ENCODE results near the gene VPS13D.
"Not testable (repeated sequence)": the region's sequence is repeated elsewhere in the genome, so short reads cannot be mapped to it uniquely, and the experiment has no call there.

Gene VPS13D

DNA sequence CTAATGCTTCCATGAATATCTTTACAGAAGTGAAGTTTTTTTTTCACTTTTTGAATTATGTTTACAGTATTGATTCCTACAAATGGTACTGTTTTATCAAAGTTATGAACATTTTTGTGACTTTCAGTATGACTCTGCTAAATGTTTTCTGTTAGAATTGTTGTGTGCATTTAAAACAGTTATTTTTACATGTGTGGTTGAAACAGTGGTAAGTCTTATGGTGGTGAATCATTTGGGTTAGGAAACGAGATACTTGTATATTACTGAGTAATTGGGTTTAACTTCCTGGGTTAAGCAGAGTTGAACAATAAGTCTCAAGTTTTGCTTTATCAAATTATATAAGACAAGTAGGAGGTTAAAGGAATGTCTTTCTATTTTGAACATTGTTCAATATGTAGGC, 66.8 kb downstream of the VPS13D start:
- no peak for DNase-seq

DNA sequence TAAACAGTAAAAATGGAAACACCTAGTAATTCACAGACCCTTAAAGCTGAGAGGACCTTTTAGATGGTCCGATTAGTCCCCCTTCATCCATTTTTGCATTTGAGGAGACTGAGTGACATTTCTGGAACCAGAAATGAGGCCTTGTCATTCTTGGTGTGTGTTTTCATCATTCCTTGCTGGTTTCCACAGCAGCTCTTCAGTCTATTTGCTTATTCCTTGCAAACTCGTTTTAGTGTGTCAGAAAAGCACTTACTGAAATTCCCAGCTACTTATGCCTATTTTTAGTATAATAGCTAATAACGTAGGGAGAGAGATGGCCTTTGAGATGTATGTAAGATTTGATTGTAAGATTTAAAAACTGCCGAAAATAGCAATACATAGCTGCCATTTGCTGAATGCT, 70.9 kb downstream of the VPS13D start:
- DNase-seq = no peak

DNA sequence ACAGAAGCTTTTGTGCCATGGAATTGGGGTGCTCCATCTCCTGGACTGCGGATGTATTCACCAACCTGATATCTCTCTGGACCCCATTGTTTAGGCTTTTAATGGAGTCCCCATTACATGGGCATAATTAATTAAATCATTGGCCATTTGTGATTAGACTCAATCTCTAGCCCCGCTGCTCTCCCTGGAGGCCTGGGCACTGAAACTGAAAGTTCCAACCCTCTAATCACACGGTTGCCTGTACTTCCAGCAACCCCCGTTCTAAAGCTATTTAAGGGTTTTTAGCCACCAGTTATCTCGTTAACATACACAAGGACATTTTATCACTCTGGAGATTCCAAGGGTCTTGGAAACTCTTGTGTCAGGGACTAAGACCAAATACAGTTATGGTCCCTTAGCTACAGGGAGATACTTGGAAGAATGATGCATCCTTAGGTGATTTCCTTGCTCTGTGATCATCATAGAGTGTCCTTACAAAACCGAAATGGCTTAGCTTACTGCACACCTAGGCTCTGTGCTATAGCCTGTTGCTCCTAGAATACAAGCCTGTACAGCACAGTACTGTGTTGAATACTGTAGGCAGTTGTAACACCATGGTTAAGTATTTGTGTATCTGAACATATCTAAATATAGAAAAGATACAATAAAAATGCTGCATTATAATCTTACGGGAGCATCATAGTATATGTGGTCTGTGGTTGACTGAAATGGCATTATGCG, 71.8 kb downstream of the VPS13D start:
- DNase-seq = no peak

DNA sequence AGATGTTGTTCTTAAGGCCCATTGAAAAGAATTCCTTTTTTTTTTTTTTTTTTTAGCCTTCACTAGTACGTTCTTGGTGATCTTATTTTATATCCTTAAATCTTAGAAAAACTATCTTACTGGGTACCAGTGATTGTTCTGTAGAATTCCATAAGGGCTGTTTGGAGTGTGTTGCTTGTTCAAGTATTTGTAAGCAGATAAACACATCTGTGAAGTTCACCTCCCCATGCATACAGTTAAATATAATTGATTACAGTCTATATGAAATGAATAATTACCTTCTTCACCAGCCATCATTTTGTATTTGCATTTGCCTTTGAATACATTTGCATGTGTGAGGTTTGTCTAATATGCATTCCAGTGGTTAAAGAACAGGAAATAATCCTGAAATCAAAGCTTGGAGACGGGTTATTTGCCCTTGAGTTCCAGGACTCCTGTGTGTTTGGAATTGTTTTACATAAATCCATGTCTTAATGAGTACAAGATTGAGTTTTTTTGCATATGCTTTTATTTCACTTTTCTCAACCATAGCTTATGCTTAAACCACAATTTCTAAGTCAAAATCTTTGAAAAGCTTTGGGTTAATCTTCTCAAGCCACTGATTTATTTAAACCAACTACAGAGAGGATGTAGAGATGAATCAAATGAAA, 73.1 kb downstream of the VPS13D start:
- no peak for DNase-seq

DNA sequence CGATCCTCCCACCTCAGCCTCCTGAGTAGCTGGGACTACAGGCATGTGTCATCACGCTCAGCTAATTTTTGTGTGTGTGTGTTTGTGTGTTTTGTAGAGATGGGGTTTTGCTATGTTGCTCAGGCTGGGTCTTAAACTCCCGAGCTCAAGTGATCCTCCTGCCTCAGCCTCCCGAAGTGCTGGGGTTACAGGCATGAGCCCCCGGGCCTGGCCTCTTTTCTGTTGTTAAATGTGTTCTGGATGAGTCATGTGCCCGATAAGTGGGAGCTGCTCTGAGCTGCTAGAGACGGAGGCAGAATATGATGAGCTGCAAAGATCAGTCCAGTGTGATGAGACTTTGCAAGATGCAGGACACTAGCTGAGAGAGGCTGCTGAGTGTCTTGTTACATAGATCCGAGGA, 75.5 kb downstream of the VPS13D start:
- no peak for DNase-seq

DNA sequence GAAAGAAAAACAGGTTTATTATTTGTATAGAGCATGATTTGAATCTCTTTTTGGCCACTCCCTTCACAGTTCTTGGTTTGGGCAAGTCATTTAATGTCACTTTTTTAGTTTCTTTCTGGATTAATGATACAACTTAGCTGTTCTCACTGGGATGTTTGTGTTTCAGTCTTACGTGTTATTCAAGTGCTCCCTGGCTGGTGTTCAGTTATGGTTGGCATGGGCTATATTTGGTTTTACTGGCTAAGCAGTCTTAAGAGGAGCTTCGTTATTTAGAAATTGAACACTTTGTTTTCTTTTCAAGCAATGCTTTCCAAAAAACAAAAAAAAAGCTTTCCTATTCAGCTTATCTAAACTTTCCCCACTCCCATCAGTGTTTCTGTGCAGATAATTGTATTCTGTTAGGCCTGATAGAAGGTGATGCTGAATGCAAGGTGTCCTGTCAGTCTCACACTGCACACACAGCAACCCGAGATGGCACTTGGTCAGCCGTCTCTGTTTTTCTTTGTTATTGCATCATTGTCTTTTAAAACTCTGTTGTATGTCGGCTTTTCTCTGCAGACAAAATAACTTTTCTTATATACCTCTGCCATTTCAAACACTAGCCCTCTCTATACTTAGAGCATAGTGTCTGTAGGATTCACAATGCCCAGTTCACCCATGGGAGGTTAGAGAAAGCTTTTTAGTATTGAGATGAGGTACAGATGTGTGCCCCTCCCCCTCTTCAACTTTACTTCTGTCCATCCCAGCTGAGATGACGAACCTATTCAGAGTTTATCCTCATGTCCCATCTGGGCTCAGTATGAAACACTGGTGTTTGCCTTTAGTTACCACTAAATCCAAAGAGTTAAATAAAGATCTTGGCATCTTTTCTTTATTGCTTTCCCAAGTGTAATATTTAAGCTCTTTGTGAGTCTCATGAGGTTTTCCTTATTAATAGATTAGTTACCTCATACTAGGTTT, 80.2 kb downstream of the VPS13D start:
- no peak for DNase-seq

DNA sequence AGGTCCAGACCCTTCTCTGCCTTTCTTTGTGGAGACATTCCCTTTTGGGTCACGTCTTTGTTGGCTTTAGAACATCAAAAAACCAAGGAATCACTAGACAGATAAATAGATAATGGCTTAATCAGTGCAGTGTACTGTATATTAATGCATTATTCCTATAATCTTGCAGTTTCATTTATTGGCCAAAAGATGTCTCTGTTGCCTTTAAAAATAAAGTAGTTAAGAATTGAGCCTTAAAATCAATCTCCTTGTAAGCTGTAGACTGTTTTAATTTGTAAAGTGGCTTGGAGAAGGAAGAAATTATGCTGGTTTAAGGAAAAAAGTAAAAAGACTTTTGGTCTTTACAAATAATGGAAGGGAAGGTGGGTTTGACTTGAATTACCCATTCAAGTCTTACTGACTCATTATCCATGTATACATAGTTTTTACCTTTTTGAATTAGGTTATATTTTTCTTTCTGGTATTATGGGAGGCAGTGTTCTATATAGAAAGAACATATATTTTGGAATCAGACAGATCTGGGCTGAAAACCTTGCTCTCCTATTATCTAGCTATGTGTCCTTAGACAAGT, 84.6 kb downstream of the VPS13D start:
- DNase-seq = no peak

DNA sequence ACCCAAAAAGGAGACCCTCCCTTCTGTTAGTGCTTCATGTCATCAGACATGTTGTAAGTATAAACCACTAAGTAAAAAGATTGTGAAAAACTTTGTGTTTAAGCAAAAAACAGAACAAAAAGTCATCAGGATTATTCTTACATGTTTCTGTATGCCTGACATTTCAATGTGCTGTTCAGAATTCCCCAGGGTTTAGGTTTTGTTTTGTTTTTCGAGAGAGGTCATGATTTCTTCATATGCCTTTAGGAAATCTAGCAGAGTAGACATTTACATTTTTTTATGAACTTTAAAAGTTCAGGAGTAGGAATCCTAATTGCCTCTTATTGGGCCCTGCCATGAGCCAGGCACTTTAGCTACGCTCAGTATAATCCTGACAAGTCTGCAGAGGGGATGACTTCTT, 85.3 kb downstream of the VPS13D start:
- DNase-seq = no peak

DNA sequence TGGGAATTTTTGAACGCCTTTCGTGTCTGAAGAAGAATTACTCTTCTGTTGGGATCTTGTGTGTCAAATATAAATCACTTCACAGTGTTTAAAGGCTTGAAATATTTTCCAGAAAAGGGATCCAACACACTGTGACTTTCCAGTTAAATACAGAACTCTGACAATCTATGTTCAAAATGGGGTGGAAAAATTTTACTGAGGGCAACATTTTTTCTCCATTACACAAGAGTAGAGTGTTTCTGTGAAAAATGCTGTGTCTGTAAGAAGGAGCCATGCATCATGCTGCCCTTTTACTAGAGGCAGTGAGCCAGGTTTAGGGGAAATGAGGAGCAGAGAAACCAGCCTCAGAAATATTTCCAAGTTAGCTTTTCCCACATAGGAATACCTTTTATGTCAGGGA, 86.5 kb downstream of the VPS13D start:
- DNase-seq = no peak

DNA sequence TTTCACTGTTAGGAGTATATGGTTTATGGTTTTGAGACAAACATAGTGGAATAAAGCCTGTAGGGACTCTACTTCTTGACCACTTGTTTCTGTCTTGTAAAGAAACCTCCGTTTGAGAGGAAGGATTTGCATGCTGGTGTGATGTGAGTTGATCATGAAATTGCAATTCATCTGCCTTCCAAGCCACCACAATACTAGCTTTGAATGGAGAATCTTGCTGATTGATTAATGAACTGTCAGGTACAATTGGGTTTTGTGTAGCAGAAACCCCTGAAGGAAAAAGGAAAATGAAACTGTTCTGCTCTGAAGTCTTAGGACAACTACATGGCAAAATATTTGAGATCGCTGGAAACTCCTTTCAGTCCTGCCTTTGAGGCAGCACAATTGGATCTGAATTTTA, 90.7 kb downstream of the VPS13D start:
- DNase-seq = no peak

DNA sequence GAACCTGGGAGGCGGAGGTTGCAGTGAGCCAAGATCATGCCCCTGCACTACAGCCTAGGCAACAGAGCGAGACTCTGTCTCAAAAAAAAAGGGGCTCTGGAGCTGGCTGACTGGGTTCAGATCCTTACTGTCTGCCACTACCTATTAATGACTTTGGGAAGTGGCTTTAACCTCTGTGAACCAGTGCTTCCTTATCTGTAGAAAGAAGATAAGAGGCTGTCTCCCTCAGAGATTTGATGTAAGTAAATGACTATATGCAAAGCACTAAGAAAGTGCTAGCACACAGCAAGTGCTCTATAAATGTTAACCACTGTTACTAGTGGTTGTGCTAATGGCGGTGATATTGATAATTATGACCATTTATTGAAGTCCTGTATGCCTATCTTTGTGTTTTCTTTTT, 94.6 kb downstream of the VPS13D start:
- DNase-seq = no peak

DNA sequence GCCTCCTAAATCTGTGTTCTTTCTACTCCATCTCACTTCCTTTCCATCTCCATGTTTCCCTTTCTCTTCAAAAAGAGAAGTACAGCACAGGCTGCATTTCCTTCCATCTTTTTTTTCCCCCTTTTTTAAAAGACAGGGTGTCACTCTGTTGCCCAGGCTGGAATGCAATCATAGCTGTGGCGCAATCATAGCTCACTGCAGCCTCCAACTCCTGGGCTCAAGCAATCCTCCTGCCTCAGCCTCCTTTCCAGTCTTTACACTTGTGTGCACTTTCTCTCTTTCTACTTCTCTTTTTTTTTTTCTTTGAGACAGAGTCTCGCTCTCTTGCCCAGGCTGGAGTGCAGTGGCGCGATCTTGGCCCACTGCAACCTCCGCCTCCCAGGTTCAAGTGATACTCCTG, 95.1 kb downstream of the VPS13D start:
- not testable (repeated sequence) for DNase-seq

DNA sequence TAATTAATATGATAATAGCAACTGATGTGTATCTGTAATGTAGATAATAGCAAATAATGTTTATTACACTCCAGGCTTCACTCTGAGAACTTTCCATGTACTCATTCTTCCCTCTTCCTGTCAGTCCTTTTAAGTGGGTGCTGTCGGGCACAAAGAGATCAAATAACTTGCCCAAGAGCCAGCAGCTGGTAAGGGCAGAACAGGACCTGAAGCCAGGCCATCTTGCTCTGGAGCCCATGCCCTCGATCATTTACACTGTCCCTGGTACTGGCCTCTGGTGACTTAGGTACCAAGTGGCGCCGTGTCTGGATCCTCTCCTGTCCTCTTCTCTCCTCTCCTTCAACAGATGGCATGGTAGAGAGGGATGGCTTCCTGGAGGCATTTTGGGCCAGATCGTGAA, 97.2 kb downstream of the VPS13D start:
- no peak for DNase-seq

DNA sequence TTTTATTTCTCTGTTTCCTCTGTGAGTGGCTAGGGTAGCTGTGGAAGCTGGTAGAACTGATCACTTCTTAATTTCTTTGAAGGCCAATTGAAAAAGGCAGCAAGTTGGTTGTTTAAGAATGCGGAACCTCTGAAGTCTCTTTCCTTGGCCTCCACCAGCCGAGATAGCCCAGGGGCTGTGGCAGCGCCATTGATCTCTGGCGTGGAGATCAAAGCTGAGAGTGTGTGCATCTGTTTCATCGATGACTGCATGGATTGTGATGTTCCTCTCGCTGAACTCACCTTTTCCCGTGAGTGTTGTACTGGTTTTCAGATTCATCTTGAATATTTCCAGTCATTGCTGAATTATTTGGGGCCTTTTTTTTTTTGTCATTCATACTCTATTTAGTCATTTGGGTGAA, 97.7 kb downstream of the VPS13D start:
- no peak for DNase-seq

DNA sequence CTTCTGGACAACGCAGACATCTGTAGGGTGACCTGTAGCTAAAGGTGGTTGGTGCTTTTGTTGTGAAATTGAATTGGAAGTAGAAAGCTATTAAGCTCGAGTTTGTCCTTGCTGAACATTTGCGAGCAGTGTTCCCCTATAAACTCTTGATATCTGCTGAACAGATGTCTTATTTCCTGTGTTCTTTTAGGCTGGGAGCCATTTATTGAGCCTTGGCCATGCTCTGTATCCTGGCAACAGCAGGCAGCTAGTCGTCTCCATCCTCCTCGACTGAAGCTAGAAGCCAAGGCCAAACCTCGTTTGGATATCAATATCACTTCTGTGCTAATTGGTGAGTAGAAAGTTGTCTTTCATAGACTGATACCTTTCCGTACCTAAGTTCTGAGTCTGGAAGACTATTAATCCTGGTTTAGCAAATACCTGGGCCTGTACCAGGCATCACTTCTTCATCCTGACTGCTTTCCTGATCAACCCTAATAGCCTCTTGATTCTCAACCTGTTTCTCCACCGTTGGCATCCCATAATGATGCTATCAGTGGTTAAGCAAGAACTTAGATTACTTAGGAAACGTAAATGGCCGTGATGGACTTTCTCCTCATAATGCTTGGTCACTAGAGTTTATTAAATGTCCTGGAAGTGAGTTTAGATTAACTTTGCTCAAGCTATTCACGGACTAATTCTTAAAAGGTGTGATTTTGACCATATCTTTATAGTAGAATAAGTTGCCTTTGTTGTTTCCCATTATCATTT, 103.4 kb downstream of the VPS13D start:
- DNase-seq = no peak

DNA sequence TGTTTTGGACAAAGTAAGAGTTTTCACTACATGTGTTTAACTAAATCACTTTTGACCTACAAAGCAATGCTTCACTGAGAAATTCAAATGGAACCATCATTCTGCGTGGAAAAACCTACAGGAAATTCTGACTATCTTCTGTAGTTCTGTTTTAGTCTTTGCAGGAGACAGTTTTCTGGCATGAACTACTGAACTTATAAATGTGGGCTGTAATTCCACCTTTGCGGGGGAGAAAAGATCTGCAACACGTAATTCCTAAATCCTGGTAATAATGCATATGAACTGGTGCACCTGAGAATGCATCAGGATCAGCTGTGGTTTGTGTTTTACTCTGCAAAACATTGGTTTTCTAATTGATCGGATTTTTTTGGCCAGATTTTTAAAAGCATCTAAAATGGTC, 106.0 kb downstream of the VPS13D start:
- no peak for DNase-seq

DNA sequence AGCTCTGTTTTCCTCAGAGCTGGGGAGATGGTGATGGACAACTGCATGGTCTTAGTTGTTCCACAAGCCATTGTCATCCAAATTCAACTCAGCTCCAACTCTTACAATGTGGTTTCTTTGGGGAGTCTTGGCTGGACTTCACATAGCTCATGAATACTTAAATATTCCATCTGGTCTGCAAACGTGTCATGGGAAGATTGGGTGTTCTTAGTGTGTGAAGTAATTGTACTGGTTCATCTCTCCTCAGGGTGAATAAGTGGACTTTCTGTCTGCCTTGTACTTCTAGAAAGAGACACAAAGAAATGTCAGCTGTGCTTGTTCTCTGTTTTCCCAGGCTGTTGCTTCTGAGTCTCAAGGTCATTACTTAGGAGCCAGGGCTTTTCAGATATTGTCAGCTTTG, 106.6 kb downstream of the VPS13D start:
- no peak for DNase-seq

DNA sequence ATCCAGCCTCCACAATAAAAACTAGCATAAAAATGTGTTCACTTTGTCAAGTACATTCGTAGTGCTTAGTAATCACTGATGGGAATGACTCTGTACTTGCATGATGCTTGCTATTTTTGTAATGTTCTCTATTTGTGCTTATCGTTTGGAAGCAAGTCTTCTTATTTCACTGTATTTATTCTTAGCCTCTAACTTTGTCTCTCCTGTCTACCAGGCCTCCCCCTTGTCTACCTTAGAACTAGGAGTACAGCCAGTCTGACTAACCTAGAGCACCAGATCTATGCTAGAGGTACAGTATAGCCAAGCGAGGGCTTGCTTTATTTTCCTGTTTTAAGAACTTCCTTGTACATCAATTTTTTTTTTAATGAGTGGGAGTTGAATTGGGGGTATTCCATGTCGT, 108.2 kb downstream of the VPS13D start:
- DNase-seq = no peak

DNA sequence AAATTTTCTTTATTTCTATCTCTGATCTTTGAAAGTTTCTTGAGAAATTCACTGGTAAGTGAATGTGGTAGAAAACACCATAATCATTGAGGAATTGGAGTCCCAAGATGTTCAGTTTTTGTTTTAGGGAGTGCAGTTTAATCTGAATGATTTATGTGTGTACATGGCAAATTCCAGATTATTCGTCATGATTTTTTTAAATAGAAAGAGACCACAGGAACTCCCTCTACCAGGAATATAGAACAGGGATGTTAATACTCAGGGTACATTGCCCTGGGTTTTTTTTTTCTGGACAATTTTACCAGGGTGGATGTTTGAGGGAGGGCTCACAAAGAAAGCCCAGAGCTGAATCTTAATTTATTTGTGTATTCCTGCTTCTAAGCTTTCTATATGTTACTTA, 109.0 kb downstream of the VPS13D start:
- no peak for DNase-seq

DNA sequence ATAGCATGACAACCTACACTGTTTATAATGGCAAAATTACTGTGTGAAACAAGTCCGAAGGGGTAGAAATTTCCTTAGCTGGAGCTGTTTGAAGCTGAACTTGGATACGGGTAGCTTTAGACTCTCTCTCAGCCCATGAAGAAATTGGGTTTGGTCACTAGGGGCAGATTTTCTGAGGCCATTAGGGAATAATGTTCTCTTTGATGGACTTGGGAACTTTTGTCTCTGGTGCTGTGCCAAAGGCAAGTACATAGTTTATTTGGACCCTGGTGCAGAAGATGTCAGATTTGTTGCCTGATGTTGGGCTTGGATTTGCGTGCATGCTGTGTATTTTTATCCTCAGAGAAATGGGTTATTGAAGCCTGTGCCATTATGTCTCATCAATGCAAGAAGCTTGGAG, 109.6 kb downstream of the VPS13D start:
- DNase-seq = no peak

DNA sequence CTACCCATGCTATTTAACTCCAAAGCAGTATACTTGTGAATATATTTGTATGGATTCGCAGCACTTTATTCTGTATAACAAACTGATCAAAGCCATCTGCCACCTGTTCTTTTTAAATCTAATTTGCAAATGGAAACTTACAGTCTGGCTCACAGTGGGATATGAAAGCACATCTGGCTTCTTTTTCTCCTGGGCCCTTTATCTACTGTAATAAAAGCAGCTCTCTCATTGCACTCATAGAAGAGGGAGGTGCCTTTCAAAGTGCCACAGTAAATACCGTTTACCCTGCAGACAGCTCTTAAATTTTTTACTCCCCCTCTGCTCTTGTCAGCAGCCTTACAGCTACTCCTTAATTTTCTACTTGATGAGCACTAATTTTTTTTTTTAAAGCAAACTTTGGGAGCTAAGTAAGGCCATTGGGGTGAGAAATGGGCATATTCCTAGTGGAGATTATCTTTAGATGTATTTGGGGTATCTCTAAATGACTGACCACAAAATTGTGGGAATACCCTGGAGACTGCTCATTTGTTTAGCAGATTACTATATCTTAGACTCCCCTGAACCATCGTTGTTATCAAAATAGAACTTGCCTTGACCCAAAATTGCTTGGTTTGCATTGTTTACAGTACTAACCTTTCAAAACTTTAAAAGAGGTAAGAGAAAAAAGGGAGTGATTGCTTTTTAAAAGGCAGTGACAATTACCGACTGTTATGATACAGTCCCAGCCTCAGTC, 110.1 kb downstream of the VPS13D start:
- DNase-seq = no peak

DNA sequence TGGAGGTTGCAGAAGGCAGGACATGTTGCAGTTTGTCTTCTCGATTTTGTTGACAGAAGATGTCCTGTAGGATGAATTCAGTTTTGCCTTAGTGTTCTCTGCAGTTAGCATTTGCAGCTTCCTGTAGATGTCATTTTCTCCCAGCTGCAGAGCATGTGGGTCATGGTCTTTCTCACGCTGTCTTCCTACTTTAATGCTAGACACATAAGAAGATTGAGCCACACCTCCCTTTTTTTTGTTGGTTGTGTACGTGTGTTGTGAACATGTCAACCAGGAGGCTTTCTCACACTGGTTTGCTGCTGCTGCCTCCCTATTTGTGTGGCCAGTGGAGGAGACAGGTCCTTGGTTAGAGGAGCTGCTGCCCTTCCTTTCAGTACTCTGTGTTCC, 110.7 kb downstream of the VPS13D start:
- no peak for DNase-seq
